Epithelial cell of proximal tubule (primary cell): ENCODE measurements around the gene KITLG. TPM values are rescaled to one million over a fixed set of nuclear protein-coding genes. Genes with fewer than 3 reads are reported as not detected.

ENCODE experiments used
- DNase-seq: peaks from one replicate; pipeline ENCODE4 v3.0.0-alpha.2; 2011; ENCODE audit warnings: low read depth
- H3K4me3 ChIP-seq: 2 replicates; pipeline ENCODE4 v1.5.1; 2011; ENCODE audit warnings: low read depth, mild to moderate bottlenecking, low read length
- CTCF ChIP-seq: conservative IDR thresholded peaks from 2 replicates; pipeline ENCODE4 v1.5.1; 2012; ENCODE audit warnings: low read depth, mild to moderate bottlenecking, low read length
- total RNA-seq: library from RNA; depleted of rRNA; stranded (reverse); fragments of >200 nt; gene quantifications from 2 replicates; pipeline ENCODE4 v1.2.3, GENCODE V29; 2015

KITLG gene
- total RNA-seq, 1 donor from 2014 or later, result 43.9 TPM

- no peak for TF ChIP-seq CTCF
- no peak overlapping the region for H3K4me3 ChIP-seq
- DNase-seq, result no peak
Measured at GRCh38 chr12:88617352-88617751, 37.1 kb upstream of the KITLG start.

GRCh38 chr12:88615490-88615889 lies 35.2 kb upstream of the KITLG start:
- DNase-seq, result no peak
- no peak overlapping the region for H3K4me3 ChIP-seq

GRCh38 chr12:88604646-88605045 lies 24.4 kb upstream of the KITLG start:
- no peak for TF ChIP-seq CTCF
- H3K4me3 ChIP-seq, result no peak overlapping the region

More at GRCh38 chr12:88615490-88615889, 35.2 kb upstream of the KITLG start:
- TF ChIP-seq CTCF, result no peak

GRCh38 chr12:88600272-88600671 lies 20.0 kb upstream of the KITLG start:
- H3K4me3 ChIP-seq, result no peak overlapping the region
- DNase-seq, result no peak
- TF ChIP-seq CTCF, result no peak

More at GRCh38 chr12:88604646-88605045, 24.4 kb upstream of the KITLG start:
- DNase-seq, result no peak

- no peak for TF ChIP-seq CTCF
- no peak for DNase-seq
- no peak overlapping the region for H3K4me3 ChIP-seq
Measured at GRCh38 chr12:88597365-88597764, 17.1 kb upstream of the KITLG start.

GRCh38 chr12:88595697-88596096 lies 15.4 kb upstream of the KITLG start:
- DNase-seq, result no peak
- TF ChIP-seq CTCF, result no peak
- H3K4me3 ChIP-seq, result no peak overlapping the region

- DNase-seq, result no peak
- no peak overlapping the region for H3K4me3 ChIP-seq
- no peak for TF ChIP-seq CTCF
Measured at GRCh38 chr12:88594780-88595179, 14.5 kb upstream of the KITLG start.
